A673 (cell line): ENCODE measurements around the gene C1orf159.

Experiments used
- EZH2 ChIP-seq: fragments of 200-600 bp; sonication (generic); IDR thresholded peaks from 2 replicates; pipeline ENCODE4 v1.6.1; 2017; ENCODE audit warnings: borderline replicate concordance, low read depth, mild to moderate bottlenecking, mixed read lengths, antibody characterized with exemption, low read length; ENCODE audit not compliant: poor library complexity, severe bottlenecking
- TF ChIP-seq, protein P1 (sequence below): fragments of 300-800, 200-600 bp; sonication (generic); conservative IDR thresholded peaks from 2 replicates; pipeline ENCODE4 v1.5.1; 2017; ENCODE audit warnings: low read depth, mild to moderate bottlenecking, antibody characterized with exemption, low read length, moderate library complexity, mixed read lengths

DNA sequence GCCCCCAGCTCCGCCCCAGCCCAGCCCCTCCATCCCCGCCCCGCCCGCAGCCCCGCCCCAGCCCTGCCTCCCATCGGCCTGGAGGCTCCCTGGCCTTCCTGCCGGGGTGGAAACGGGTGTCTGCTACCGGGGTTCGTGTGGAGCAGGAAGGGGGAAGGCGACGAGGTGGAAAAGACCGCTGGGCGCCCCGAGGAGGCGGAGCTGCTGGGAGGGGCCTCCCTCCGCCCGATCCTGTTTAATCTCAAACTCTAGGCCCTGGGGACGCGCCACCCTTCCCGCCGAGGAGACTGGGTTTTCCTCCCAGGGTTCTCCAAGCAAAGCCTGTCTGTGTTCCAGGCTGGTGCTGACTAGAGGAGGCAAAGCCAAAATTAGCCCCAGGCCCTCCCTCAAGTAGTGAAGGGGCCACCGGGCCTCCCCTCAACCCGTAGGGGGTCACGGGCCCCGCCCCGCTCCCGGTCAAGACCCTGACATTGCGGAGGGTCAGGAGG, 41.6 kb upstream of the C1orf159 start:
- TF ChIP-seq, protein P1, sequence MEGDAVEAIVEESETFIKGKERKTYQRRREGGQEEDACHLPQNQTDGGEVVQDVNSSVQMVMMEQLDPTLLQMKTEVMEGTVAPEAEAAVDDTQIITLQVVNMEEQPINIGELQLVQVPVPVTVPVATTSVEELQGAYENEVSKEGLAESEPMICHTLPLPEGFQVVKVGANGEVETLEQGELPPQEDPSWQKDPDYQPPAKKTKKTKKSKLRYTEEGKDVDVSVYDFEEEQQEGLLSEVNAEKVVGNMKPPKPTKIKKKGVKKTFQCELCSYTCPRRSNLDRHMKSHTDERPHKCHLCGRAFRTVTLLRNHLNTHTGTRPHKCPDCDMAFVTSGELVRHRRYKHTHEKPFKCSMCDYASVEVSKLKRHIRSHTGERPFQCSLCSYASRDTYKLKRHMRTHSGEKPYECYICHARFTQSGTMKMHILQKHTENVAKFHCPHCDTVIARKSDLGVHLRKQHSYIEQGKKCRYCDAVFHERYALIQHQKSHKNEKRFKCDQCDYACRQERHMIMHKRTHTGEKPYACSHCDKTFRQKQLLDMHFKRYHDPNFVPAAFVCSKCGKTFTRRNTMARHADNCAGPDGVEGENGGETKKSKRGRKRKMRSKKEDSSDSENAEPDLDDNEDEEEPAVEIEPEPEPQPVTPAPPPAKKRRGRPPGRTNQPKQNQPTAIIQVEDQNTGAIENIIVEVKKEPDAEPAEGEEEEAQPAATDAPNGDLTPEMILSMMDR, result no peak
- TF ChIP-seq EZH2, result no peak
